Uterus (tissue), 4 donors: ENCODE results near the gene SKAP2. TPM values are rescaled to one million over a fixed set of nuclear protein-coding genes. Genes with fewer than 3 reads are reported as not detected.

Experiments
- DNase-seq, 2 donors: peaks; one replicate each; pipeline ENCODE4 v3.0.0-alpha.2; 2019 to 2020
- H3K27ac ChIP-seq, 2 donors: fragments of 200-600 bp; sonication (generic); 1 replicate in 1 of 2; 2 replicates in 1 of 2; pipeline ENCODE4 v1.5.1; 2016 to 2018
- H3K27me3 ChIP-seq, 2 donors: fragments of 200-600 bp; sonication (generic); one replicate each; pipeline ENCODE4 v1.5.1; 2018 to 2019; ENCODE audit warnings: control low read depth in 1 of 2
- H3K36me3 ChIP-seq, 2 donors: fragments of 200-600 bp; sonication (generic); one replicate each; pipeline ENCODE4 v1.5.1; 2019; ENCODE audit warnings: control low read depth in 1 of 2
- H3K4me1 ChIP-seq, 2 donors: fragments of 200-600 bp; sonication (generic); one replicate each; pipeline ENCODE4 v1.5.1; 2018 to 2019; ENCODE audit warnings: control low read depth in 1 of 2
- H3K4me3 ChIP-seq, 2 donors: fragments of 200-600 bp; sonication (generic); 1 replicate in 1 of 2; 2 replicates in 1 of 2; pipeline ENCODE4 v1.5.1; 2018 to 2019; ENCODE audit warnings: mild to moderate bottlenecking in 1 of 2
- H3K9me3 ChIP-seq, 2 donors: fragments of 200-600 bp; sonication (generic); one replicate each; pipeline ENCODE4 v1.5.1; 2019; ENCODE audit warnings: control low read depth in 1 of 2
- CTCF ChIP-seq, 4 experiments: fragments of 200-600 bp in 2 of 4; fragments of 450-650 bp in 2 of 4; sonication (generic) in 2 of 4; IDR thresholded peaks; one replicate each; pipeline ENCODE4 v1.5.1; 2016 to 2019; ENCODE audit warnings: antibody characterized with exemption in 4 of 4, mild to moderate bottlenecking in 2 of 4, moderate library complexity in 1 of 4
- POLR2A ChIP-seq, 2 donors: fragments of 450-650 bp; IDR thresholded peaks; one replicate each; pipeline ENCODE4 v1.6.1; 2016; ENCODE audit warnings: antibody characterized with exemption in 2 of 2, mild to moderate bottlenecking in 1 of 2, moderate library complexity in 1 of 2
- intact Hi-C: fragments of 100-400 bp; cut with DNase I; formaldehyde crosslinking; loops from one replicate; pipeline ENCODE4 v1.15.1; 2023; ENCODE audit warnings: low total_unique reads
- total RNA-seq, 4 donors: library from RNA; depleted of rRNA in 3 of 4; stranded (reverse); fragments of >200 nt in 3 of 4; gene quantifications; one replicate each; pipeline versions ENCODE4 v1.1.0 to v1.2.4, GENCODE V29; 2014 to 2023
- donor health status: DM: yes; HTN: yes; CAD: no.

SKAP2 gene
- total RNA-seq, 4 donors from 2014 or later, result 3.3 to 50.6 (median 12.6) TPM

- DNase-seq, result no peak
- TF ChIP-seq CTCF (IDR thresholded peaks at IDR 0.05) (no peak), POLR2A (IDR thresholded peaks at IDR 0.05) (no peak)
- H3K4me3 ChIP-seq, result no peak overlapping the region
- no peaks in the 10 kb centered on the region for H3K36me3 ChIP-seq
- H3K27ac ChIP-seq, result no peak overlapping the region
- no peaks in the 10 kb centered on the region for H3K4me1 ChIP-seq
- no peaks in the 10 kb centered on the region for H3K27me3 ChIP-seq
- intact Hi-C loops, result no loop called here
- H3K9me3 ChIP-seq, result no peaks in the 10 kb centered on the region
Observed at GRCh38 chr7:26782501-26782900, 81.9 kb downstream of the SKAP2 start.

- H3K27me3 ChIP-seq, result no peaks in the 10 kb centered on the region
- no peaks in the 10 kb centered on the region for H3K4me1 ChIP-seq
- no peaks in the 10 kb centered on the region for H3K36me3 ChIP-seq
- intact Hi-C loops, result no loop called here
- H3K4me3 ChIP-seq, result no peak overlapping the region
- no peak overlapping the region for H3K27ac ChIP-seq
- H3K9me3 ChIP-seq, result no peaks in the 10 kb centered on the region
- DNase-seq, result no peak
- TF ChIP-seq POLR2A (IDR thresholded peaks at IDR 0.05) (no peak), CTCF (IDR thresholded peaks at IDR 0.05) (no peak)
Observed at GRCh38 chr7:26779978-26780595, 84.3 kb downstream of the SKAP2 start.

GRCh38 chr7:26777385-26777784, 87.0 kb downstream of the SKAP2 start:
- no peak for TF ChIP-seq POLR2A (IDR thresholded peaks at IDR 0.05)
- TF ChIP-seq CTCF (IDR thresholded peaks at IDR 0.05), result no peak
- intact Hi-C loops, result no loop called here
- Histone ChIP-seq H3K27me3 (no peaks in the 10 kb centered on the region), H3K9me3 (no peaks in the 10 kb centered on the region), H3K4me3 (no peak overlapping the region), H3K36me3 (no peaks in the 10 kb centered on the region), H3K4me1 (no peaks in the 10 kb centered on the region), H3K27ac (no peak overlapping the region)
- no peak for DNase-seq

- DNase-seq, result no peak
- intact Hi-C loops, result no loop called here
- H3K4me3 ChIP-seq, result no peak overlapping the region
- no peak for TF ChIP-seq CTCF (IDR thresholded peaks at IDR 0.05)
- no peak for TF ChIP-seq POLR2A (IDR thresholded peaks at IDR 0.05)
- H3K36me3 ChIP-seq, result no peaks in the 10 kb centered on the region
- no peak overlapping the region for H3K27ac ChIP-seq
- H3K27me3 ChIP-seq, result no peaks in the 10 kb centered on the region
- H3K9me3 ChIP-seq, result no peaks in the 10 kb centered on the region
- H3K4me1 ChIP-seq, result no peaks in the 10 kb centered on the region
Observed at GRCh38 chr7:26760501-26760900, 103.9 kb downstream of the SKAP2 start.

- Histone ChIP-seq H3K4me3 (no peak overlapping the region), H3K4me1 (no peaks in the 10 kb centered on the region), H3K36me3 (no peaks in the 10 kb centered on the region), H3K27ac (no peak overlapping the region), H3K9me3 (no peaks in the 10 kb centered on the region), H3K27me3 (no peaks in the 10 kb centered on the region)
- intact Hi-C loops, result no loop called here
- no peak for DNase-seq
- TF ChIP-seq POLR2A (IDR thresholded peaks at IDR 0.05) (no peak), CTCF (IDR thresholded peaks at IDR 0.05) (no peak)
Observed at GRCh38 chr7:26759108-26759507, 105.3 kb downstream of the SKAP2 start.
